BLaER1 treated with 17β-estradiol and CSF1 and Interleukin-3, amounts not matched to agents 10 nM and 100 nM (cell line): ENCODE results near the gene OR5B21.

Experiments used
- H3K27ac ChIP-seq, 11 experiments: shearing (Covaris generic); formaldehyde crosslinking; 2 replicates each; pipeline ENCODE4 v1.8.1; 2022
- H3K27me3 ChIP-seq, 11 experiments: shearing (Covaris generic); formaldehyde crosslinking; 2 replicates each; pipeline ENCODE4 v1.8.1; 2022
- H3K36me3 ChIP-seq, 11 experiments: shearing (Covaris generic); formaldehyde crosslinking; 2 replicates each; pipeline ENCODE4 v1.8.1; 2022
- H3K4me1 ChIP-seq, 10 experiments: shearing (Covaris generic); formaldehyde crosslinking; 2 replicates each; pipeline ENCODE4 v1.8.1; 2022
- H3K4me2 ChIP-seq, 11 experiments: shearing (Covaris generic); formaldehyde crosslinking; 2 replicates each; pipeline ENCODE4 v1.8.1; 2022
- H3K4me3 ChIP-seq, 10 experiments: shearing (Covaris generic); formaldehyde crosslinking; 2 replicates each; pipeline ENCODE4 v1.8.1; 2022
- H3K9ac ChIP-seq, 11 experiments: shearing (Covaris generic); formaldehyde crosslinking; 2 replicates each; pipeline ENCODE4 v1.8.1; 2022
- H3K9me3 ChIP-seq, 11 experiments: shearing (Covaris generic); formaldehyde crosslinking; replicated peaks in 1 of 11; 2 replicates each; pipeline ENCODE4 v1.8.1; 2022
- H4K20me1 ChIP-seq, 11 experiments: shearing (Covaris generic); formaldehyde crosslinking; 2 replicates each; pipeline ENCODE4 v1.8.1; 2022
- Cebpa-rat ChIP-seq, 11 experiments: shearing (Covaris generic); IDR thresholded peaks; 2 replicates each; pipeline ENCODE4 v1.8.1; 2022

Gene OR5B21

DNA sequence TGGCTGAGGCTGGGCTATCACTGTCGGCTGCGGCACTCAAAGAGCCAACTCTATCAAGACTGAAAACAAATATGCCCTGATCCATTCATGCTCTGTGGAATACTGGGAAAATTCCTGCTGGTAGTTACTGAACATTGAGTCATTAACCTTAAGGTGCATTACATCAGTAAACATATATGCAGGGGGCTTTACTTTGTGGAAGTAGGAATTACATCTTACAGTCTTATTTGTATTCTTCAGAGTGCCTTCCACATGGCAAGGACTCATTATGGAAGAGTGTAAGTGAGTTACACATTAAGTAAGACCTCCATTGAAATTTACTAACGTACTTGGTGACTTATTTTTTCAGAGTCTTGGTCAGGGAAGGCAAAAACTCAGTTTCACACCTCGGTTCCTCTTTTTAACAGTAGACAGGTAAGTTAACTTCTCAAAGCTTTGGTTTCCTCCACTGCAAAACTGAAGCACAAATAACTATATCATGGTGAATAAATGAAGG lies 4.5 kb downstream of the OR5B21 start:
- H3K36me3 ChIP-seq: peaks cover 0 to 4% (median 0%) of the 10 kb centered on the region in 11 experiments; a peak in 2 of 22 replicates
- H3K4me2 ChIP-seq: no peak overlapping the region
- no peaks in the 10 kb centered on the region for H3K9me3 ChIP-seq
- H3K4me1 ChIP-seq: peaks cover 2 to 28% (median 18%) of the 10 kb centered on the region in 10 experiments
- no peak overlapping the region for H3K27ac ChIP-seq
- no peak overlapping the region for H3K4me3 ChIP-seq
- no peaks in the 10 kb centered on the region for H3K27me3 ChIP-seq
- H3K9ac ChIP-seq: no peak overlapping the region
- H4K20me1 ChIP-seq: no peaks in the 10 kb centered on the region
- no peak for TF ChIP-seq Cebpa-rat (IDR thresholded peaks at IDR 0.05)

- no peak for TF ChIP-seq Cebpa-rat (IDR thresholded peaks at IDR 0.05)
- no peak overlapping the region for H3K4me3 ChIP-seq
- no peaks in the 10 kb centered on the region for H4K20me1 ChIP-seq
Measured at GRCh38 chr11:58502004-58502403, 5.9 kb downstream of the OR5B21 start.

DNA sequence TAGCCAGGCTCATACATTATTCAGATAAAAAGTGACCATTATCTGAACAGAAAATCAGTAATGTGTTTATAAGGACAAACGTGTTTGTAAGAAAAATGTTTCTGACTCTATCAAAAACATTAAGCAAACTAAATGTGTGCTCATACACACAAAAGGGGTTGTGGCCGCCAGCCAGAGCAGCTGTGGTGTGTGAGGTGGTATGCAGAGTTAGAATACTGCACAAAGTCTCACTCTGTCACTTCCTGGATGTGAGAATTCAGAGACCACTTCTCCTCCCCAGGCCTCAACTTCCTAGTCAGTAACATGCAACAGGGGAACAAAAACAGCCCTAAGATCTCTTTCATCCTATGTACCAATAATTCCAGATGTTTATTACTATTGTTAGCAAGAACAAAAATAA lies 9.4 kb downstream of the OR5B21 start:
- no peak for TF ChIP-seq Cebpa-rat (IDR thresholded peaks at IDR 0.05)
- Histone ChIP-seq H3K4me3 (no peak overlapping the region), H4K20me1 (no peaks in the 10 kb centered on the region), H3K4me1 (peaks cover 28 to 47% (median 35%) of the 10 kb centered on the region in 10 experiments), H3K27me3 (no peaks in the 10 kb centered on the region), H3K36me3 (peaks cover 0 to 4% (median 0%) of the 10 kb centered on the region in 11 experiments; a peak in 1 of 22 replicates), H3K9me3 (no peaks in the 10 kb centered on the region), H3K27ac (peak overlapping the region in 8 of 11 experiments; percentile 25 to 55 (median 41); a peak in 15 of 22 replicates), H3K4me2 (peak overlapping the region; percentile 34 to 63 (median 46); a peak in 20 of 22 replicates), H3K9ac (no peak overlapping the region; a peak in 1 of 22 replicates)

More at GRCh38 chr11:58502004-58502403, 5.9 kb downstream of the OR5B21 start:
- Histone ChIP-seq H3K9me3 (no peaks in the 10 kb centered on the region), H3K4me1 (peaks cover 9 to 29% (median 20%) of the 10 kb centered on the region in 10 experiments), H3K27me3 (no peaks in the 10 kb centered on the region), H3K27ac (no peak overlapping the region), H3K4me2 (no peak overlapping the region), H3K9ac (no peak overlapping the region), H3K36me3 (peaks cover 0 to 4% (median 0%) of the 10 kb centered on the region in 11 experiments; a peak in 1 of 22 replicates)

GRCh38 chr11:58497951-58498350 lies 10.0 kb downstream of the OR5B21 start:
- Histone ChIP-seq H3K9me3 (no peaks in the 10 kb centered on the region), H3K27me3 (no peaks in the 10 kb centered on the region), H3K4me1 (peaks cover 30 to 50% (median 37%) of the 10 kb centered on the region in 10 experiments), H3K4me2 (peak overlapping the region; percentile 34 to 63 (median 46); a peak in 20 of 22 replicates), H3K9ac (no peak overlapping the region; a peak in 1 of 22 replicates), H3K4me3 (no peak overlapping the region), H4K20me1 (no peaks in the 10 kb centered on the region), H3K27ac (peak overlapping the region in 8 of 11 experiments; percentile 25 to 55 (median 41); a peak in 15 of 22 replicates), H3K36me3 (no peaks in the 10 kb centered on the region)
- no peak for TF ChIP-seq Cebpa-rat (IDR thresholded peaks at IDR 0.05)

DNA sequence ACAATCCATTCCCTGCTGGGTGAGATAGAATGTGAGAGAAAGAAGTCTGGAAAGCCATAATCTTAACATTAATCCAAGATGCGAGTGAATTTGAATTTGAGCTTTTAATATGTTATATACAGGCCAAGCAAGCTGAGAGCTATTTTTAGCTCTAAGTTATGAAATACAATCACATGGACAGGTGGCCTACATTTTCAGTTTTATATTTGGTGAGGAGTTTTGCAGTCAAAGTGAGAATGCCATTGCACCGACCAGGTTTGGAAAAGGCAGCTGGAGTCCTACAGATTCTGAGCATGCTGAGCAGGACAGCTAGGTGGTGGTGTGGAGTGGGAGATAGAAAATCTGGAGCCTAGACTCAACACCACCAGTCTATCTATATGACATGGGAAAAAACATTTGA lies 12.0 kb downstream of the OR5B21 start:
- Histone ChIP-seq H3K36me3 (no peaks in the 10 kb centered on the region), H3K9ac (no peak overlapping the region), H3K4me1 (peaks cover 30 to 50% (median 37%) of the 10 kb centered on the region in 10 experiments), H3K27me3 (no peaks in the 10 kb centered on the region), H3K4me3 (no peak overlapping the region), H3K9me3 (no peaks in the 10 kb centered on the region), H4K20me1 (no peaks in the 10 kb centered on the region), H3K27ac (no peak overlapping the region), H3K4me2 (peak overlapping the region in 4 of 11 experiments; percentile 0 to 28 (median 10); a peak in 3 of 22 replicates)
- TF ChIP-seq Cebpa-rat (IDR thresholded peaks at IDR 0.05): no peak

GRCh38 chr11:58494101-58494500 lies 13.8 kb downstream of the OR5B21 start:
- Histone ChIP-seq H4K20me1 (no peaks in the 10 kb centered on the region), H3K9ac (no peak overlapping the region), H3K27me3 (no peaks in the 10 kb centered on the region), H3K4me3 (no peak overlapping the region), H3K27ac (peak overlapping the region in 1 of 11 experiments; percentile 5; a peak in 1 of 22 replicates), H3K9me3 (no peaks in the 10 kb centered on the region), H3K4me1 (peaks cover 23 to 44% (median 36%) of the 10 kb centered on the region in 10 experiments), H3K4me2 (peak overlapping the region in 10 of 11 experiments; percentile 11 to 57 (median 41); a peak in 13 of 22 replicates), H3K36me3 (no peaks in the 10 kb centered on the region)
- no peak for TF ChIP-seq Cebpa-rat (IDR thresholded peaks at IDR 0.05)

DNA sequence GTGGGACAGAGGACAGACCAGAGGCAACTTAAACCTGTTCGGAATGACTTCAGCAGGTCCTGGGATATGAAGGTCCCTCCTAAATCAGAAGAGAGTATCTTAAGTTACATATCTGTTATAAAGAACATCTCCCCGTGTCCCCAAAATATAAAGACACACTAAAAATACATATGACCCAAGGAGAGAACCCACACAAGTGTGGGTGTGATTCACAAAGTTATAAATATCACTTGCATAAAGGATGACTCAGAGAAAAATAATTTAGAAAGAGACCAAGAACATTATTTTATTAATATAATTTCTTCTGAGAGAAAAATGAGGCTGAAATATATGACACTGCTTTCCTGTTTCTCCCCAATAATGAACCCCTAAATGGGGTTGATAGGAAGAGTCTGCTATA lies 14.2 kb downstream of the OR5B21 start:
- Histone ChIP-seq H3K9ac (no peak overlapping the region), H3K27ac (no peak overlapping the region), H3K4me2 (peak overlapping the region in 10 of 11 experiments; percentile 16 to 57 (median 42); a peak in 15 of 22 replicates), H3K9me3 (no peaks in the 10 kb centered on the region), H4K20me1 (no peaks in the 10 kb centered on the region), H3K4me3 (no peak overlapping the region), H3K27me3 (no peaks in the 10 kb centered on the region), H3K4me1 (peaks cover 19 to 40% (median 35%) of the 10 kb centered on the region in 10 experiments), H3K36me3 (no peaks in the 10 kb centered on the region)
- TF ChIP-seq Cebpa-rat (IDR thresholded peaks at IDR 0.05): no peak

- TF ChIP-seq Cebpa-rat (IDR thresholded peaks at IDR 0.05): no peak
- Histone ChIP-seq H3K4me2 (no peak overlapping the region), H3K4me3 (no peak overlapping the region), H3K9ac (no peak overlapping the region), H3K36me3 (no peaks in the 10 kb centered on the region), H3K4me1 (peaks cover 10 to 27% (median 23%) of the 10 kb centered on the region in 10 experiments), H3K9me3 (no peaks in the 10 kb centered on the region), H4K20me1 (no peaks in the 10 kb centered on the region), H3K27ac (no peak overlapping the region), H3K27me3 (no peaks in the 10 kb centered on the region)
Measured at GRCh38 chr11:58490827-58491226, 17.1 kb downstream of the OR5B21 start.

- no peaks in the 10 kb centered on the region for H4K20me1 ChIP-seq
- H3K27me3 ChIP-seq: no peaks in the 10 kb centered on the region
- no peaks in the 10 kb centered on the region for H3K9me3 ChIP-seq
- H3K4me3 ChIP-seq: no peak overlapping the region
- H3K27ac ChIP-seq: no peak overlapping the region
- H3K36me3 ChIP-seq: no peaks in the 10 kb centered on the region
- H3K4me1 ChIP-seq: no peaks in the 10 kb centered on the region
- H3K4me2 ChIP-seq: no peak overlapping the region
- no peak for TF ChIP-seq Cebpa-rat (IDR thresholded peaks at IDR 0.05)
- H3K9ac ChIP-seq: no peak overlapping the region
Measured at GRCh38 chr11:58487170-58487569, 20.7 kb downstream of the OR5B21 start.

- Histone ChIP-seq H3K4me3 (no peak overlapping the region), H3K27ac (no peak overlapping the region), H3K9me3 (no peaks in the 10 kb centered on the region), H3K4me2 (no peak overlapping the region), H4K20me1 (no peaks in the 10 kb centered on the region), H3K27me3 (no peaks in the 10 kb centered on the region), H3K9ac (no peak overlapping the region), H3K36me3 (no peaks in the 10 kb centered on the region), H3K4me1 (no peaks in the 10 kb centered on the region)
- TF ChIP-seq Cebpa-rat (IDR thresholded peaks at IDR 0.05): no peak
Measured at GRCh38 chr11:58485961-58486360, 21.9 kb downstream of the OR5B21 start.
